Muscle of arm (tissue), 12 donors: ENCODE measurements around the gene BHMT2. TPM values are rescaled to one million over a fixed set of nuclear protein-coding genes. Genes with fewer than 3 reads are reported as not detected.

Experiments used
- DNase-seq: peaks from one replicate; pipeline ENCODE4 v3.0.0-alpha.2; 2013
- polyA plus RNA-seq, 12 donors: library from polyadenylated mRNA; unstranded; fragments of 120-200 nt; gene quantifications; one replicate each; pipeline ENCODE4 v1.2.1, GENCODE V29; 2013; ENCODE audit not compliant: insufficient read length in 12 of 12

BHMT2 gene
- polyA plus RNA-seq, 12 donors: 2.5 to 7.1 (median 4.5) TPM; not detected in 2

- DNase-seq: no peak
These were observed 12.7 kb upstream of the BHMT2 start for GRCh38 chr5:79056847-79057246.

GRCh38 chr5:79059674-79060073 is 9.9 kb upstream of the BHMT2 start:
- no peak for DNase-seq

- DNase-seq: no peak
These were observed 7.1 kb upstream of the BHMT2 start for GRCh38 chr5:79062436-79062835.

- DNase-seq: no peak
These were observed 742 bp downstream of the BHMT2 start for GRCh38 chr5:79070350-79070667.

- DNase-seq: no peak
These were observed 5.1 kb downstream of the BHMT2 start for GRCh38 chr5:79074641-79075040.

GRCh38 chr5:79075646-79076426 is 6.3 kb downstream of the BHMT2 start:
- DNase-seq: no peak

- DNase-seq: no peak
These were observed 7.3 kb downstream of the BHMT2 start for GRCh38 chr5:79076819-79077218.

- no peak for DNase-seq
These were observed 8.3 kb downstream of the BHMT2 start for GRCh38 chr5:79077680-79078365.

GRCh38 chr5:79080804-79081203 is 11.2 kb downstream of the BHMT2 start:
- no peak for DNase-seq

- DNase-seq: no peak
These were observed 12.2 kb downstream of the BHMT2 start for GRCh38 chr5:79081779-79082178.

- DNase-seq: no peak
These were observed 16.5 kb downstream of the BHMT2 start for GRCh38 chr5:79086116-79086515.

- no peak for DNase-seq
These were observed 18.9 kb downstream of the BHMT2 start for GRCh38 chr5:79088507-79088906.

- DNase-seq: no peak
These were observed 21.5 kb downstream of the BHMT2 start for GRCh38 chr5:79091064-79091463.

- no peak for DNase-seq
These were observed 24.2 kb downstream of the BHMT2 start for GRCh38 chr5:79093762-79094161.

- DNase-seq: no peak
These were observed 36.3 kb downstream of the BHMT2 start for GRCh38 chr5:79105868-79106267.

GRCh38 chr5:79107020-79107796 is 37.6 kb downstream of the BHMT2 start:
- no peak for DNase-seq

- no peak for DNase-seq
These were observed 38.5 kb downstream of the BHMT2 start for GRCh38 chr5:79108086-79108485.

- DNase-seq: no peak
These were observed 39.2 kb downstream of the BHMT2 start for GRCh38 chr5:79108792-79109191.

- DNase-seq: no peak
These were observed 40.2 kb downstream of the BHMT2 start for GRCh38 chr5:79109527-79110492.

- no peak for DNase-seq
These were observed 41.9 kb downstream of the BHMT2 start, which contains the start of gene BHMT for GRCh38 chr5:79111387-79111959. TSS of gene BHMT (plus strand) at chr5:79111809. CDS start at chr5:79111886, 77 bp downstream.
